A673 (cell line): ENCODE data around the gene DCHS2.

Experiments used
- EZH2 ChIP-seq: fragments of 200-600 bp; sonication (generic); IDR thresholded peaks from 2 replicates; pipeline ENCODE4 v1.6.1; 2017; ENCODE audit warnings: borderline replicate concordance, low read depth, mild to moderate bottlenecking, mixed read lengths, antibody characterized with exemption, low read length; ENCODE audit not compliant: poor library complexity, severe bottlenecking
- TF ChIP-seq, protein P1 (sequence below): fragments of 300-800, 200-600 bp; sonication (generic); conservative IDR thresholded peaks from 2 replicates; pipeline ENCODE4 v1.5.1; 2017; ENCODE audit warnings: low read depth, mild to moderate bottlenecking, antibody characterized with exemption, low read length, moderate library complexity, mixed read lengths

GRCh38 chr4:154462081-154462810, 29.4 kb downstream of the DCHS2 start:
- TF ChIP-seq, protein P1, sequence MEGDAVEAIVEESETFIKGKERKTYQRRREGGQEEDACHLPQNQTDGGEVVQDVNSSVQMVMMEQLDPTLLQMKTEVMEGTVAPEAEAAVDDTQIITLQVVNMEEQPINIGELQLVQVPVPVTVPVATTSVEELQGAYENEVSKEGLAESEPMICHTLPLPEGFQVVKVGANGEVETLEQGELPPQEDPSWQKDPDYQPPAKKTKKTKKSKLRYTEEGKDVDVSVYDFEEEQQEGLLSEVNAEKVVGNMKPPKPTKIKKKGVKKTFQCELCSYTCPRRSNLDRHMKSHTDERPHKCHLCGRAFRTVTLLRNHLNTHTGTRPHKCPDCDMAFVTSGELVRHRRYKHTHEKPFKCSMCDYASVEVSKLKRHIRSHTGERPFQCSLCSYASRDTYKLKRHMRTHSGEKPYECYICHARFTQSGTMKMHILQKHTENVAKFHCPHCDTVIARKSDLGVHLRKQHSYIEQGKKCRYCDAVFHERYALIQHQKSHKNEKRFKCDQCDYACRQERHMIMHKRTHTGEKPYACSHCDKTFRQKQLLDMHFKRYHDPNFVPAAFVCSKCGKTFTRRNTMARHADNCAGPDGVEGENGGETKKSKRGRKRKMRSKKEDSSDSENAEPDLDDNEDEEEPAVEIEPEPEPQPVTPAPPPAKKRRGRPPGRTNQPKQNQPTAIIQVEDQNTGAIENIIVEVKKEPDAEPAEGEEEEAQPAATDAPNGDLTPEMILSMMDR = no peak
- TF ChIP-seq EZH2 = no peak
